Measurements from ENCODE around the gene ATP2C2.

GRCh38 chr16:84339766-84340165 is 28.6 kb upstream of the ATP2C2 start:
- no peak for TF ChIP-seq CTCF (IDR thresholded peaks at IDR 0.05)
- no peak for TF ChIP-seq EZH2 (IDR thresholded peaks at IDR 0.05; ENCODE audit: borderline replicate concordance, insufficient read depth, low read depth, low read length, poor library complexity, severe bottlenecking)

Data from B cell (primary cell).